Stimulated activated CD4-positive, alpha-beta T cell treated with anti-CD3 and anti-CD28 coated beads, Interleukin-15, amount 100 ng/mL, for 48 hours (primary cell): ENCODE measurements around the gene SYT1.

Experiments used
- DNase-seq, 2 donors: peaks; one replicate each; pipeline ENCODE4 v3.0.0-alpha.2; 2020; ENCODE audit warnings: low read depth in 2 of 2

SYT1 gene

DNA sequence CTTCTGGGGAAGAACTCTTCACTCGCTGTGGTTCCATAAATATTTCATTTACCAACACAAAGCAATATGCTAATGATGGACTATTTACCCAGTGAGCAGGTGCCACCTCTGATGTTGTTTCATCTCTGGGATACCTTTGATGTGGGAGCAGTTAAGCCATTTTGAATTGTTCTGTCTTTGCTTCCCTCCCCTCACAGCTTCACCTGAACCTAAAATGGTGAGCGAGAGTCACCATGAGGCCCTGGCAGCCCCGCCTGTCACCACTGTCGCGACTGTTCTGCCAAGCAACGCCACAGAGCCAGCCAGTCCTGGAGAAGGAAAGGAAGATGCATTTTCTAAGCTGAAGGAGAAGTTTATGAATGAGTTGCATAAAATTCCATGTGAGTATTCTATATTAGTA, 352.7 kb downstream of the SYT1 start:
- no peak for DNase-seq

GRCh38 chr12:79223210-79223609, 358.6 kb downstream of the SYT1 start:
- no peak for DNase-seq

DNA sequence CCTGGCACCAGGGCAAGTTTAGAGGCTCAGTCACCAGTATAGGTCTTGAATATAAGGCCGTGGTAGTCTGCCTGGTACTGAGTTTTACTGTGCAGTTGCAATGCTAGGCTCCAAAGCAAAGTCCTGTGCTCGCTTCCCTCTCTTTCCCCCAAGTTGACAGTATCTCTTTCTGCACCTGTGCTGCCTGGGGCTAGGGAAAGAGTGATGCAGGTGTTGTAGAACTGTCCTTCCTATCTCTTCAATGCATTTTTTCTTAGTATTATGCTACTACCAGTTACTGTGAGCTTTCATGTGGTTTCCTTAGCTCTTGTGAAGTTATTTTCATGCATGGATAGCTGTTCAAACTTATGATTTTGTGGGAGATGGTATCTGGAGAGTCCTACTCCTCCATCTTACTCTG, 359.2 kb downstream of the SYT1 start:
- DNase-seq: no peak

GRCh38 chr12:79227091-79227490, 362.5 kb downstream of the SYT1 start:
- DNase-seq: no peak

- no peak for DNase-seq
Measured at GRCh38 chr12:79227646-79228045, 363.1 kb downstream of the SYT1 start.

DNA sequence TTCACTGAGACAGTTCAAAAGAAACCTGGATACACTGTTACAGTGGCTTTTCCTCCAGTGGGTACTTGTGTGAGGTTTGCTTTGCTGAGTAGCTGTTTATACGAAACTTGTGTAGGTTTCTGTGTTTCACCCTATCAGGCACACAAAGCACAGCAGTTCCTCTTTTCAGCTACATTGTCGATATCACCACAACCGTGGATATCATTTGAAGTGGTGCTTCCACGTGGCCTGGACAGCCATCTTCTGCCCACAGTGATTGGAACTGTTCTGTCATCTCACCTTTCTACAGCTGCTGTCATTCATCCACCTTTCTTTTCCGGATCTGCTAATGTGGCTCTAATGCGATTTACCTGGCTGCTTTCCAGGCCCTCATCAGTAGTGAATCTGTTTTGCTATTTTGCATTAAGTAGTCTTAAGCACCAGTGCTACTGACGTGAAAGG, 368.8 kb downstream of the SYT1 start:
- DNase-seq: no peak

- DNase-seq: no peak
Measured at GRCh38 chr12:79236920-79237319, 372.3 kb downstream of the SYT1 start.

DNA sequence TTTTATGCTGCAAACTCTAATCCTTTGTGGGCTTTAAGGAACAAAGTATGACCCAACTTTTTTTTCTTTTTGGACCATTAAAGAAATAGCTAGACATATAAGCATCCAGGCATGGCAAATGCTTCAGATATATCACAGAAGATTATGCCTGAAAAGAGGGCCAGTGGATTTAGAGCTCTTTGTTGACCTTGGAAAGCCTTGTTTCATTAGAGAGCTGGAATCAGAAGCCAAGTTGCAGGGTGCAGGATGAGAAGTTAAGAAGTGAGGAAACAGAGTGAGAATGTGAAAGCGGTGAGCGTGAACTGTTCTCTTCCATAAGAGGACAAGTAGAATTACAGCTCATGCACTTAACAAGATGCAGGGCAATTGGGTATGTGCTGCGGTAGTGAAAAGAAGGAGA, 373.7 kb downstream of the SYT1 start:
- no peak for DNase-seq

GRCh38 chr12:79247494-79247893, 382.9 kb downstream of the SYT1 start:
- no peak for DNase-seq

DNA sequence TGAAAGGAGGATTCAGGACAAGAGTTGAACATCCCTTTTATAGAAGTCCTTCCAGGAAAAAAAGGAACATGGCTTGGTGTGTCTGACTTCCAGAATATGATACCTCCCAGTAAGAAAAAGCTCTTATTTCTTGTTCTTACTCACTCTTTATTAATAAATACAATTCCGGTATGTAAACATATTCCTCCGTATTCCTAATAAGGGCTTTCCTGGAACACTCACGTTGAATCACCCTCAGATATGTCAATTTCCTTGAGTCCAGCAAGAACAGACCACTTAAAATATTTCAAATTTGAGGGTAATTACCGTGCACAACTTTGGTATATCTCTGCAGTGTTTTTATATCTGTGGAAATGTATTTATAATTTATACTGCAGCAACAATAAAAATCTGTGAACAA, 385.6 kb downstream of the SYT1 start:
- DNase-seq: no peak

DNA sequence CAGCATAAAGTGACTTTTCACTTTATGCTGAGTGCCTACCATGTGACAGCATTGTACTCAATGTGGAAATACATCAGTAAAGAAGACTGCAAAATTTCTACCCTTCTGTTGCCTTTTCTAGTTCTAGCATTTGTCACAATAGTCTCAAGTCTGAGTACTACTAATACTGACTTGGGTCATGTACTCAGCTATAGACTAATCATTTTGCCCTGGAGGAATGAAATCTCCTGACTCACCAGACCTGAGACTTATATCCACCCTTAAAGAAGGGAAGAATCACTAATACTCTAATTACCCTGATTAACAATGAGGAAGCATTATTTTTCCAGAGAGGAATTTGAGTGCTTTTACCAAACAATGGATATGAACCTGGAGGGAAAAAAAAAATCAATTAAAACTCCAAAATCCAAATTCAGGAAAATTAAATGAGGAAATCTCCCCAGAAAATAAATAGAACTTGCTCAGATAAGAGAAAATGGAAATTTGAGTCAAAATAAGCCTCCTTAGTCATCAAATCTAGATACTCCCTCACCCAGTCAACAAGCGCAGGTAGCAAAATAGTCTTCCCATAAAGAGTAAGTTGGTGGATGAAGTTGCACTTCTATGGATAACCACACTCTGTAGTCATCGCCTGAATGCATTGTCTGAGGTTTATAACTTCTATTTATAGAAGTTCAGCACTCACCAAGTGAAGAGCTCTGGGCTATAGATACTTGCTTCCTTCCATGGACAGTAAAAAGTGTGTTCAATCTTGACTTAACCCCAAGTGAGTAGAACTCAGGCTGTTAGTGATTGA, 386.6 kb downstream of the SYT1 start:
- DNase-seq: no peak

- DNase-seq: no peak
Measured at GRCh38 chr12:79252358-79253075, 387.9 kb downstream of the SYT1 start.

GRCh38 chr12:79255288-79255687, 390.7 kb downstream of the SYT1 start:
- no peak for DNase-seq

- no peak for DNase-seq
Measured at GRCh38 chr12:79260923-79261322, 396.3 kb downstream of the SYT1 start.

- no peak for DNase-seq
Measured at GRCh38 chr12:79262938-79263337, 398.4 kb downstream of the SYT1 start.

GRCh38 chr12:79266343-79267144, 402.0 kb downstream of the SYT1 start:
- no peak for DNase-seq

- DNase-seq: no peak
Measured at GRCh38 chr12:79267580-79267979, 403.0 kb downstream of the SYT1 start.

DNA sequence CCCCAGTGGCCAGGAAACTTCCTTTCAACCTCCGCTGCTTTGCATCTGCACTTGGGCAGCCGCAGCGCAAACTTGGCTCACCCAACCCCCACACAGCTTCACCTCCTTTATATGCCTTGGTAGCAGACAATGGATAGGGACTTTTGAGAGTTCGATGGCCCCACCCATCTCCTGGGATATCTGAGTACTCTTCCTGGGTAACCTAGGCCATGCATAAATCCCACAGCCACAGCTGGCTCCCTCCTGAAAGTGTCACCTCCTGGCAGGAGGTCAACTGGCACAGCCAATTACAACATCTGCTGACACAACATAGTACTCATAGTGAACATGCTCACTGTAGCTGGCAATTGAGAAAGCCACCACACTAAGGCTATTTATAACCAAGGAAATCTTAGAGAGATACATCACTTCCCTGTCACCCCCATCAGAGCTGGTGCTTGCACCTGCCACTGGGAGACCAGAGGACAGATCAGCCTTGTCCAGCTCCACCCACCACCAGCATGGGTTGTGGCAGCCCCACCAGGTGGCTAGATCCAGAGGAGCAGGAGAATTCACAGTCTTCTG, 410.0 kb downstream of the SYT1 start:
- DNase-seq: no peak

DNA sequence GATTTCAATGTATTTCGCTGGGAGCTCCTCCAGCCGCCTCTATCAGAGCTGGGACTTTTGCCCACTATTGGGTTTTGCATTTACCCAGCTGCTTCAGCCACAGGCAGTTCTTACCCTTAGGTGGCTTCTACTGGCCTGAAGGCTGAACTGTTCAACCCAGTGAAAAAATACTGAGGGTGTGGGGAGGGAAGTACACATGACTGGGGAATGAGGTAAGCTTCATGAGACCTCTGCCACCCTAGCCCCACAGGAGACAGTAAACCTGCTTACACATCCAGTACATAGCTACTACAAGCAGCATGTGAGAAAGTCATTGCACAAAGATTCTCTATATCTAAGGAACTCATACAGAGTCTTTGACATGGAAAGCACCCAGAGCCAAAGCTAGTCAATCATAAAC, 411.1 kb downstream of the SYT1 start:
- DNase-seq: no peak

DNA sequence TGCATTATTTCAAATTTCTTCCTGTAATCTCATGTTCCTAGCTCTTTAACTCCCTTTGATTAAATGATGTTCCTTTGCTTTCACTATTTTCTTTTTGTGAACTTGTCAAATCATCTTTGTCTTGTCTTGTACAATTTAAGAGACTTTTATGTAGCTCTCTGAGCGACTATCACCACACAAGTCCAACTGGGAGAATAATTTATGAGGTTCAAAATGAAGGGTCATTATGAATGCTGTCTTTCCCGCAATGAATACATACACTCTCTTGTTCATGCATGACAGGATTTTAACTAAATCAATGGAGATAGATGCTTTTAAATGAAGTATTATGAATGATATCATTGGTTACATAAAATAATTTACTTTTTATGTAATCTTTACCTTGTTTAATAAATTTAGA, 418.8 kb downstream of the SYT1 start:
- DNase-seq: no peak

DNA sequence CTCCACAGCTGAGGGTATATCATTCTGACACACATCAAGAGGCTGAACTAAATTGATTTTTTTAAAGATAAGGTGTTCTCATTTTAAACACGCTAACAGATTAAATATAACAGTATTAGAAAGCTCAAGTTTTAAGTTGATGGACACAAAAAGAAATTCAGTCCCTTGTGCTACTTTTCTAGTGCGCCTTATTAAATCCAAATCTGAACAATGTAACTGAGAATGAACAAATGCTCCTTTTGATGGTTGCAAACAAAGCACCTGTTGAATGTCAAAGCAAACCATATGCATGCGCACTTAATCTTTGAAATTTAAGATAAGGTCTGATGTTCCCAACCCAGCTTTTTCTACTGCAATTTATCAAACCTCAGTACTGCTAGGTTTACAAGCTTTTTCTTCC, 424.3 kb downstream of the SYT1 start:
- no peak for DNase-seq

DNA sequence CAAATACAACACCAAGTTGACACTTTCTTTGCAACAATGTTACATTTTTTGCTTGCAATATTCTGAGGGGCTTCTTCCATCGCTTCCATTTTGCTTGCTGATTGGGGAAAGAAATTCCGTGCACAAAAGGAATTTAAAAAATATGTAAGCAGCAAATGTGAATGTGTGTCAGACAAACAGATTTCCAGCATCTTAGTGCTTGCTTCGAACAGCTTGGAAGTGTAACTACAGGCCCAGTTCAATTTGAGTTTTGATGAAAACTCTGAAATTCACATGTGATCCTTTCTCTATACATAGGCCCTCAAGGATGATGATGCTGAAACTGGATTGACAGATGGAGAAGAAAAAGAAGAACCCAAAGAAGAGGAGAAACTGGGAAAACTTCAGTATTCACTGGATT, 427.1 kb downstream of the SYT1 start:
- DNase-seq: no peak
